ENCODE data around the gene TGFBRAP1.
"Not testable (repeated sequence)": the region's sequence is repeated elsewhere in the genome, so short reads cannot be mapped to it uniquely, and the experiment has no call there.

Gene TGFBRAP1

DNA sequence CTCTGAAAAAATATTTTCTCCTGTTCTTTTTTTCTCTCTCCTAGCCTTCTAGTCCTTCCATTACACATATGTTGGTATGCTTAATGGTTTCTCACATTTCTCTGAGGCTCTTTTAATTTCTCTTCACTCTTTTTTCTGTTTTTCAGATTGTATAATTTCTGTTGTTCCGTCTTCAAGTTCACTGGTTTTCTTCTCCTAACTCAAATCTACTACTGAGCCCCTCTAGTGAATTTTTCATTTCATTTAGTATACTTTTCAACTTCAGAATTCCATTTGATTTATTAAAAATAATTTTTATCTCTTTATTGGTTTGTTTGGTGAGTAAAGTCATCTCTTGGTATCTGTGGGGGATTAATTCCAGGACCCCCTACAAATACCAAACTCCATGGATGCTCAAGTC lies 27.6 kb upstream of the TGFBRAP1 start:
- no peak for DNase-seq (ENCODE audit: low read depth in 2 of 2)

DNA sequence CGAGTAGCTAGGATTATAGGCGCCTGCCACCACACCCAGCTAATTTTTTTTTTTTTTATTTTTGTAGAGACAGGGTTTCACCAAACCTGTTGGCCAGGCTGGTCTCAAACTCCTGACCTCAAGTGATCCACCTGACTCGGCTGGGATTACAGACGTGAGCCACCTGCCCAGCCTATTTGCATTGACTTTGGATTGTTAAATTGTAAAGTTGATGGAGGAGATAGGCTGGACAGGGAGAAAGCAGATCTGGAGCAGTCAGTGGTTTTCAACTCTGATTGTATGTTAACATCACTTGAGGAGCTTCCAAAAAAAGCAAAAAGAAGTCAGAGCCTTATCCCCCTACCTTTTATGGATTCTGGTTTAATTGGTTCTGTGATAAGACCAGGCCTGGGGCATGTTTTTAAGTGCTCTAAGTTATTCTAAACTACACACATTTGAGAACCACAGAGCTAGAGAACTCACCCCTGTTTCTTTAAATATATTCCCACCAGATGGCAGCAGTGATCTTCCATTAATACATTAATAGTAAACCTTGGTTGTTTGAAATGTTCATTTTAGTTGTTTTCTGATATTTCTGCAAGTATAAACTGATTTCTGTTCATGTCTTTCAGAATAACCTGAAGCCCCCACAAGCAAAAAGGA lies 15.3 kb upstream of the TGFBRAP1 start:
- DNase-seq (ENCODE audit: low read depth in 2 of 2) = no peak

DNA sequence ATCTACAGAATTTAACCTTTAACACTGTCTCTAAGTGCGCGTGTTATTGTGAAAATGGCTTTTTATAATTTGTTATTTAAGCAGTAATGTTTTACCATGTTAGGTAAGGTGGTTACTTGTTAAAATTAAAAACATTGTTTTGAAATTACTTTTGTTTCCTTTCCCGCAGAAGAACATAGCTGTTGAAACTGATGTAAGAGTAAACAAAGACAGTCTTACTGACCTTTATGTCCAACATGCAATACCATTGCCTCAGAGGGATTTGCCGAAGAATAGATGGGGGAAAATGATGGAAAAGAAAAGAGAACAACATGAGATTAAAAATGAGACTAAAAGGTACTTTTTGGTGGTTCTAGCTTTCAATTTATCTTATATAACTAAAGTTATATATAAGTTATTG lies 9.9 kb upstream of the TGFBRAP1 start:
- DNase-seq (ENCODE audit: low read depth in 2 of 2) = no peak

- DNase-seq (ENCODE audit: low read depth in 2 of 2) = no peak
These were observed 8.5 kb upstream of the TGFBRAP1 start for GRCh38 chr2:105338020-105338385.

GRCh38 chr2:105337122-105338019 lies 7.8 kb upstream of the TGFBRAP1 start, which contains the start of gene C2orf49:
C2orf49 (plus strand) TSS chr2:105337540; CDS start chr2:105337588, 48 bp downstream.
- DNase-seq (ENCODE audit: low read depth in 2 of 2) = peak; percentile 79 to 87

- DNase-seq (ENCODE audit: low read depth in 2 of 2) = no peak
These were observed 7.2 kb upstream of the TGFBRAP1 start for GRCh38 chr2:105336786-105337121.

GRCh38 chr2:105335469-105335868 lies 5.9 kb upstream of the TGFBRAP1 start:
- DNase-seq (ENCODE audit: low read depth in 2 of 2) = no peak

- no peak for DNase-seq (ENCODE audit: low read depth in 2 of 2)
These were observed 4.7 kb upstream of the TGFBRAP1 start for GRCh38 chr2:105334211-105334610.

DNA sequence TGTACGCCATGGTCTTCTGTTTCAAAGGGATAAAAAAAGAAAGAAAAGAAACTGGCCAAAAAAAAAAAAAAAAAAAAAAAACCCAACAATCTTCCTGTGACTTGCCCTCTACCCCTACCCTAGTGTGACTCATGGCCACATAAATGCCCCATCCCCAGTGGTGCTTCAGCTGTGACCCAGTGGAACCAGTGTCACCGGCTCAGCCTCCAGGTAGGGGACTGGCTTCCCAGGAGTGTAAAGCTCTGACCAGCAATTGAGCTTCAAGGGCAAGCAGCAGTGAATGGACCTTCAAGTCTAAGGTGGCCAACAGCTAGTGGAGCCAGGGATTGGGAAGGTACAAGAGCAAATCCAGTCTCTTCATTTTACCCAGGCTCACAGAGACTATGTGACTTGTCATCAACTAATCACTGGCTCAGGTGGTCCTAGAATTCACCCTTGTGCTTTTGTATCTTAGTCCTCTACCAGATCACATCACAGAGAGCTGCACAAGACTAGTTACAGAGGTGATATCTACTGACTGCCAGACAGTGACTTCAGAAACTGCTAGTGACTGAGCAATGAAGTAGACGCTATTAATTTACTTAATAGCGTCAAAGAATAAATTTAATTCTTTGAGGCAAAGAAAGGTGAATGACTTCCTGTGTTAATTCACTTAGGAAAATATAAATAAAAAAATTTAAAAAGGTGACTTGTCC lies 1.3 kb upstream of the TGFBRAP1 start:
- DNase-seq (ENCODE audit: low read depth in 2 of 2) = no peak

- no peak for DNase-seq (ENCODE audit: low read depth in 2 of 2)
These were observed 359 bp downstream of the TGFBRAP1 start for GRCh38 chr2:105329197-105329554.

GRCh38 chr2:105328281-105329196 lies 996 bp downstream of the TGFBRAP1 start:
- no peak for DNase-seq (ENCODE audit: low read depth in 2 of 2)

DNA sequence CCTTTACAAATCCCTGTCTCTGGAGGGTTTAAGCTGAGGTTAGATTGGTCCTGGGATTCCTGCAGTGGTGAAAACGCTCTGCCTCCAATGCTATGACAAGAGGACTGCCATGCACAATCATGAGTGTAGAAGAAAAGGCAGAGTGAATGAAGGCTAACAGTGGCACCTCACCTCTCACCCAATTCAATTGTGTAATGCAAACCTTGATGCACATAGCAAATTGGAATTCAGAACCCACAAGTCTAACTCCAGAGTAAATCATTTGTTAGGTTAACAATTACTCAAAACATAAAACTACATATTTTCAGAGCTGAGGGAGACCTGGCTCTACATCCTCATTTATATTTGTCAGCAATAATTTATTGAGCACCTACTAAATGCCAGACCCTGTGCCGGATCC lies 1.8 kb downstream of the TGFBRAP1 start:
- DNase-seq (ENCODE audit: low read depth in 2 of 2) = no peak

DNA sequence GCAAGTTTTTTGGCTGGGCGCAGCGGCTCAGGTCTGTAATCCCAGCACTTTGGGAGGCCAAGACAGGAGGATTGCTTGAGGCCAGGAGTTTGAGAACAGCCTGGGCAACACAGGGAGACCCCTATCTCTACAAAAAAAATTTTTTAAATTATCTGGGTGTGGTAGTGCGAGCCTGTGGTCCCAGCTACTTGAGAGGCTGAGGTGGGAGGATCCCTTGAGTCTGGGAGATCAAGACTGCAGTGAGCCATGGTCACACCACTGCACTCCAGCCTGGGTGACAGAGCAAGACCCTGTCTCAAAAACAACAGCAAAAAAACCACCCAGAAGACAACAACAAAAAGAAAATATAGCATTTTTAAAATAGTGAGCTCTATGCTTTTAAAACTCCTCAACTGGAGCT lies 2.3 kb downstream of the TGFBRAP1 start:
- not testable (repeated sequence) for DNase-seq (ENCODE audit: low read depth in 2 of 2)

DNA sequence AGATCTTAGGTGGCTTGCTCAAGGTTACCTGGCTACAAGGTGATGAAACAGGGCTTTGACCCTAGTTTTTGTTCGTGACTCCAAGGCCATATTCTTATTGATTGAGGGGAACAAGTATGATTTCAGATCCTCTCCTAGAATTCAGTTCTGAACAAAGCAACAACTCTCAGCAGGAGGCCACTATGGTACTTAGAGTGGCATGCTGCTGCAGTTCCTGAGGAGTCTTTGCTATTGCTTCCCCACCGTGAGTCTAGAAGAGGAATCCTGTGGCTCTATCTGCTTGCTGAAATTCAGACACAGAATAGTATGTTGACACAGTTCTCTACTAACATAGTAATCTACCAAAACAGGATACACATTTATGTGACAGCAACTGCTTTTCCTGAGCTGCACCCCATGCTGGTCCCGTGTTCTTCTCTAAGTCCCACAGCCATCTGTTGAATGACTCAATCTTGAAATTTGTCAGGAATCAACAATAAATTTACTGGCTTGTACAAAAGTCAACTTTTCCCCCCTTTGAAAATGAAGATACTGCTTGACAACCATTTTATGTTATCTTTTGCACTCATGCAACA lies 4.1 kb downstream of the TGFBRAP1 start:
- no peak for DNase-seq (ENCODE audit: low read depth in 2 of 2)

DNA sequence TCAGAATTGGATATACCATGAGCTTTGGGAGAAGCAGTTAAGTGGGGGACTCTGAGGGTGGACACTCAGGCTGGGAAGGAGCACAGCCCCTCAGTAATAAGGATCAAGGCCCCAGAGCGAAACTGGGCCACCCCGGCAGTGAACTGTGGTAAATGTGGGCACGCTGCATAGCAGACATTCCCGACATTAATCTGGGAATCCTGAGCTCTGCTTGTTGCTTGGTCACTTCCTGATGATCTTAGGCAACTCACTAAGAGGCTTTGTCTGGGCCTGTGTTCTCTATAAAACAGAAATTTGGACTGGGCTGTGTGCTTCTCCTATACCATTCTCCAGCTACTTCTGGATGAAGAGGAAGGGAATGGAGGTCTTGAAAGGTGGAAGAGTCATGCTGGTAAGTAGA lies 4.8 kb downstream of the TGFBRAP1 start:
- no peak for DNase-seq (ENCODE audit: low read depth in 2 of 2)

DNA sequence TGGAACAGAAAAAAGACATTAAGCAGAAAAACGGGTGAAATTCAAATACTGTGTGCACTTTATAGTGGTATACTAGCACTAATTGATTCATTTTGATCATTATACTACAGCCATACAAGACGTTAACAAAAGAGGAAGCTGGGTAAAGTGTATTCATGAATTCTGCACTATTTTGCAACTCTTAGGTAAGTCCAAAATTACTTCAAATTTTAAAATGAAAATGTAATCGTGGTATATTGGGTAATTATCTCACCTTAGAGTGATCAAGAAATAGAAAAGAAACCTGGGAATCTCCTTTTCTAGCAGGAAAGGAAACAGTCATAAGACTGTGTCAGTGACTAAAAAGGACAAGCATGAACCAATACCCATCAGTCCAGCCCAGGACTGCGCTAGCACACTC lies 5.4 kb downstream of the TGFBRAP1 start:
- DNase-seq (ENCODE audit: low read depth in 2 of 2) = no peak

DNA sequence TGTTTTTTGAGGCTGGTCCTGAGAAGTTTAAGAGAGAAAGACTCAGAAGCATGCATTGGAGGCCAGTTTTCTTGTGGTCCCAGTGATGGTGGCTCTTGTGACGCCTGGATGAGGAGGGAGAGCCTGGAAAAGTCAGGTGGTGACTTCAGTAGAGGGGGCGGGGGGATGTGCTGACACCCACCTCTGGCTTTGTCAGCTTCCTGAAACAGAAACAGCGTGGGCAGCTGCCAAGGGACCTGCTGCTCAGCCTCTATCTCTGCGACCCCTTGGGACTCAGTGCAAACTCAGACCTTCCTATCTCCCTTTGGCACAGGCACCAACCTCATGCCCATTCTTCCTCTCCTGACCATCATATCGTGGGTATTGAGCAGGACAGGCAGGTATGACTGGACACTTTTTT lies 6.4 kb downstream of the TGFBRAP1 start:
- DNase-seq (ENCODE audit: low read depth in 2 of 2) = no peak

DNA sequence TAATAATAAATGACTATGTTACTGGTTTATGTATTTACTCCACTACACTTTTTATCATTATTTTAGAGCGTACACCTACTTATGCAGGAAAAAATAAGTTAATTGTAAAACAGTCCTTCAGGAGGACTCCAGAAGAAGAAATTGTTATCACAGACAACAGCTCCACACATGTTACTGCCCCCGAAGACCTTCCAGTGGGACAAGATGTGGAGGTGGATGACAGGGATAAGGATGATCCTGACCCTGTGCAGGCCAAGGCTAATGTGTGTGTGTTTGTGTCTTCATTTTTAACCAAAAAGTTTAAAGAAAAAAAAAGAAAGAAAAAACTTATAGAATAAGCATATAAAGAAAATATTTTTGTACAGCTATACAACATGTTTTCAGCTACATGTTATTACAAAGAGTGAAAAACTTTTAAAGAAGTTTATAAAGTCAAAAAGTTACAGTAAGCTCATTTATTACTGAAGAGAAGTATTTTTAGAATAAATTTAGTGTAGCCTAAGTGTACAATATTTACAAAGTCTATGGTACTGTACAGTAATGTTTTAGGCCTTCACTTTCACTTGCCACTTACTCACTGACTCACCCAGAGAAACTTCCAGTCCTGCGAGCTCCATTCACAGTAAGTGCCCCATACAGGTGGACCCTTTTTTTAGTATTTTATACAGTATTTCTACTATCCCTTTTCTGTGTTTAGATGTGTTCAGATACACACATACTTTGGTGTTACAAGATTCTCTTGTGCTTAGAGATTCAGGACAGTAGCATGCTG lies 7.5 kb downstream of the TGFBRAP1 start:
- no peak for DNase-seq (ENCODE audit: low read depth in 2 of 2)

DNA sequence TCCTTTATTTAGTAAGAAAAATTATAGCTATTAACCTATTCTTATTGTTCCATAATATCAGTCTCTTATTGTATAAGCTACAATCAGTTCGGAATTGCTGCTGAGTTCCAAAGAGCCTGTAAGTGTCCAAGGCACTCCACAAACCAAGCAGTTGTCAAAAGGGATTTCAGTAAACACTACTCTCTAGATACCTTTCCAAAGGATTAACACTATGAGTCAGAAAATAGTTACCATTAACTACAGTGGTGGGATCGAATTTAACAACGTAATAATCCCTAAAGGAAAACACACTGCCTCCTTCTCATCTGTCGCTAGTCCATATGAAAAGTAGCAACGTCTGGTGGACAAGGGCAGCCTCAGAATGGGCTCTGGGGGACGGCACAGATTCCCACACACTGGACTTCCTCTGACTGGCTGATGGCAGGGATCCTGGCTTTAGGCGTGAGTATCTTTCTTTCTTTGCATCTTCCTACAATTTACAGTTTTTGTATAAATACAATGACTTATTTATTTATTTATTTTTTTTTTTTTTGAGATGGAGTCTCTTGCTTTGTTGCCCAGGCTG lies 8.8 kb downstream of the TGFBRAP1 start:
- no peak for DNase-seq (ENCODE audit: low read depth in 2 of 2)

GRCh38 chr2:105317937-105318336 lies 11.6 kb downstream of the TGFBRAP1 start:
- no peak for DNase-seq (ENCODE audit: low read depth in 2 of 2)

Data from stimulated activated CD8-positive, alpha-beta memory T cell treated with anti-CD3 and anti-CD28 coated beads, Interleukin-2, amount 100 ng/mL, for 48 hours (primary cell).